AG09319 (cell line): ENCODE measurements around the gene GLO1.

Source experiments
- DNase-seq: peaks from one replicate; pipeline ENCODE4 v3.0.0-alpha.2; 2010; ENCODE audit warnings: low read depth; ENCODE audit errors: extremely low read depth
- TF ChIP-seq, protein P1 (sequence below): IDR thresholded peaks from 2 replicates; pipeline ENCODE4 v1.5.1; 2011; ENCODE audit warnings: low read depth, mild to moderate bottlenecking, inconsistent platforms, low read length, moderate library complexity

GLO1 gene

GRCh38 chr6:38681850-38682249 lies 21.1 kb downstream of the GLO1 start:
- no peak for DNase-seq
- TF ChIP-seq, protein P1, sequence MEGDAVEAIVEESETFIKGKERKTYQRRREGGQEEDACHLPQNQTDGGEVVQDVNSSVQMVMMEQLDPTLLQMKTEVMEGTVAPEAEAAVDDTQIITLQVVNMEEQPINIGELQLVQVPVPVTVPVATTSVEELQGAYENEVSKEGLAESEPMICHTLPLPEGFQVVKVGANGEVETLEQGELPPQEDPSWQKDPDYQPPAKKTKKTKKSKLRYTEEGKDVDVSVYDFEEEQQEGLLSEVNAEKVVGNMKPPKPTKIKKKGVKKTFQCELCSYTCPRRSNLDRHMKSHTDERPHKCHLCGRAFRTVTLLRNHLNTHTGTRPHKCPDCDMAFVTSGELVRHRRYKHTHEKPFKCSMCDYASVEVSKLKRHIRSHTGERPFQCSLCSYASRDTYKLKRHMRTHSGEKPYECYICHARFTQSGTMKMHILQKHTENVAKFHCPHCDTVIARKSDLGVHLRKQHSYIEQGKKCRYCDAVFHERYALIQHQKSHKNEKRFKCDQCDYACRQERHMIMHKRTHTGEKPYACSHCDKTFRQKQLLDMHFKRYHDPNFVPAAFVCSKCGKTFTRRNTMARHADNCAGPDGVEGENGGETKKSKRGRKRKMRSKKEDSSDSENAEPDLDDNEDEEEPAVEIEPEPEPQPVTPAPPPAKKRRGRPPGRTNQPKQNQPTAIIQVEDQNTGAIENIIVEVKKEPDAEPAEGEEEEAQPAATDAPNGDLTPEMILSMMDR, result no peak

- no peak for DNase-seq
- TF ChIP-seq, protein P1, result no peak
Observed at GRCh38 chr6:38679668-38680067, 23.3 kb downstream of the GLO1 start.

GRCh38 chr6:38678178-38678760 lies 24.7 kb downstream of the GLO1 start:
- DNase-seq, result no peak
- TF ChIP-seq, protein P1, result no peak

DNA sequence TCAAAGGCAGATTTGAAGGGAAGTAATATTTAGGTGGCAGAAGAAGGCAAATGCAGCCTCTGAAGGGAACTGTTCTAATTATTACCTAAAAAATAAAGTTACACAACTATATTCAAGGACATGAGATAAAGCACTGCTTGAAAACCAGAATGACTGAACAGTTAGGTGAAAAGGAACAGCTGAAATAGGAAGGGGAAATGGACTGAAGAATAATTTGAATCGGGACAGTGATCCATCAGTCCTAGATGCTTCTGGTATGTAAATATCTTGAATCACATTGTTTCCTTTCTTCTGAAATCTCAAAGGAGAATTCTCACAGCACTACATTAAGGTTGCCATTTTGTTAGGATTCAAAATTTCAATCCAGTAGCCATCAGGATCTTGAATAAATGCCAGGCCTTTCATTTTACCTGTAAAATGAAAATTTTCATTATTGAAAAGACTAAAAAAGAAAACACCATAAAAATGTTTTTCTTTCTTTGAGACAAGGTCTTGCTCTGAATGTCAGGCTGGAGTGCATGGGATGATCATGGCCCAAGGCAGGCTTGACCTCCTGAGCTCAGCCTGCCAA lies 25.9 kb downstream of the GLO1 start:
- DNase-seq, result no peak
- TF ChIP-seq, protein P1, result no peak

GRCh38 chr6:38676236-38676973 lies 26.5 kb downstream of the GLO1 start:
- no peak for DNase-seq
- TF ChIP-seq, protein P1, result no peak

DNA sequence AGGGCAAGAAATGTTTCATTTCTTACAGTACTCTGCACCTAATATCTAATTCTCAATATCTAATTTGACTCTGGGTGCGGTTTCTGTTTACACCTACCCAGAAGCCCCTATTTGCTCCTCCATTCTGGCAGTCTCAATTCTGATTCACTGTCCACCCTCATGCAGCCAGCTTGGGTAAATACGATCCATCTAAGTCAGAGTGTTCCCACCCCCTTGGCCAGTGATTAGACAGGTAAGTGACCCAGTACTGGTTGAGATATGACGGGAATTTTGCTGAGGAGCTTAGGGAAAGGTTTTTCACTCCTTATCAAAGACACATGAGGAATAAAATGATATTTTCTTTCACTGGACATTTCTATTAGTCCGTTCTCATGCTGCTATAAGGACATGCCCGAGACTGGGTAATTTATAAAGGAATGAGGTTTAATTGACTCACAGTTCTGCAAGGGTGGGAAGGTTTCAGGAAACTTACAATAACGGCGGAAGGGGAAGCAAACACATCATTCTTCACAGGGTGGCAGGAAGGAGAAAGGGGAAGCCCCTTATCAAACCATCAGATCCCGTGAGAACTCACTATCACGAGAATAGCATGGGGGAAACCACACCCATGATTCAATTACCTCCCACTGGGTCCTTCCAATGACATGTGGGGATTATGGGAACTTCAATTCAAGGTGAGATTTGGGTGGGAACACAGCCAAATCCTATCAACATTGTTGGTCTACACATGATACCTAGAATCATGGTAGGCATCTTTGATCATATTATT lies 29.4 kb downstream of the GLO1 start:
- TF ChIP-seq, protein P1, result no peak
- no peak for DNase-seq
